HFFc6 (cell line): ENCODE data around the gene SLC13A4. TPM values are rescaled to one million over a fixed set of nuclear protein-coding genes. Genes with fewer than 3 reads are reported as not detected.

ENCODE experiments used
- DNase-seq: peaks from one replicate; pipeline ENCODE4 v3.0.0-alpha.2; 2018
- H3K27ac Mint-ChIP-seq: 2 replicates; pipeline ENCODE4 v1.8.0; 2020; ENCODE audit warnings: mild to moderate bottlenecking, mixed read lengths
- H3K27me3 Mint-ChIP-seq: 2 replicates; pipeline ENCODE4 v1.8.0; 2021; ENCODE audit warnings: mild to moderate bottlenecking, moderate library complexity, mixed read lengths; ENCODE audit not compliant: insufficient read depth
- H3K36me3 Mint-ChIP-seq: 2 replicates; pipeline ENCODE4 v1.8.0; 2021; ENCODE audit warnings: low read depth, mixed read lengths
- H3K4me1 Mint-ChIP-seq: 2 replicates; pipeline ENCODE4 v1.8.0; 2020; ENCODE audit warnings: low read depth, mixed read lengths
- H3K4me3 Mint-ChIP-seq: 2 replicates; pipeline ENCODE4 v1.8.0; 2020; ENCODE audit warnings: mild to moderate bottlenecking, moderate library complexity, mixed read lengths
- H3K9me3 Mint-ChIP-seq: 2 replicates; pipeline ENCODE4 v1.8.0; 2020; ENCODE audit warnings: mild to moderate bottlenecking, mixed read lengths
- CTCF ChIP-seq: fragments of 200-600 bp; sonication (generic); IDR thresholded peaks from 2 replicates; pipeline ENCODE4 v1.5.0; 2021; ENCODE audit warnings: antibody characterized with exemption, mild to moderate bottlenecking
- total RNA-seq, 6 experiments: library from RNA; stranded (reverse); fragmentation: NEBNext Ultra II Directional; extraction: Animal tissue kit (Norgen Biotek cat#: 25700); gene quantifications; 2 replicates in 1 of 6; 3 replicates in 5 of 6; pipeline ENCODE4 v1.2.3, GENCODE V29; 2021

SLC13A4 gene
- total RNA-seq, 6 experiments from 2014 or later, result 0.24 to 1.2 (median 0.68) TPM; not detected in 1

GRCh38 chr7:135772639-135773222 is 44.7 kb upstream of the SLC13A4 start:
- TF ChIP-seq CTCF, result no peak
- Mint-ChIP-seq H3K4me1 (peaks cover 32% of the 10 kb centered on the region), H3K9me3 (peaks cover 3% of the 10 kb centered on the region; the same call in 1 of the 2 replicates), H3K36me3 (0 out of 2 replicates have a peak, but pooled peaks cover 1% of the 10 kb centered on the region), H3K27me3 (no peaks in the 10 kb centered on the region), H3K27ac (no peak overlapping the region; the same call in 1 of the 2 replicates), H3K4me3 (no peak overlapping the region)
- no peak for DNase-seq

- TF ChIP-seq CTCF, result no peak
- H3K27me3 Mint-ChIP-seq, result no peaks in the 10 kb centered on the region
- no peak overlapping the region; the same call in 1 of the 2 replicates for H3K27ac Mint-ChIP-seq
- no peak overlapping the region for H3K4me3 Mint-ChIP-seq
- peaks cover 32% of the 10 kb centered on the region for H3K4me1 Mint-ChIP-seq
- H3K9me3 Mint-ChIP-seq, result no peaks in the 10 kb centered on the region
- H3K36me3 Mint-ChIP-seq, result no peaks in the 10 kb centered on the region
- DNase-seq, result peak; percentile 46
Measured at GRCh38 chr7:135771961-135772638, 44.1 kb upstream of the SLC13A4 start.

GRCh38 chr7:135771051-135771450 is 43.1 kb upstream of the SLC13A4 start:
- Mint-ChIP-seq H3K4me3 (no peak overlapping the region), H3K36me3 (no peaks in the 10 kb centered on the region), H3K4me1 (peaks cover 32% of the 10 kb centered on the region), H3K9me3 (no peaks in the 10 kb centered on the region), H3K27ac (no peak overlapping the region), H3K27me3 (no peaks in the 10 kb centered on the region; the same call in 1 of the 2 replicates)
- no peak for DNase-seq
- no peak for TF ChIP-seq CTCF

- peaks cover 32% of the 10 kb centered on the region for H3K4me1 Mint-ChIP-seq
- H3K27me3 Mint-ChIP-seq, result no peaks in the 10 kb centered on the region; the same call in 1 of the 2 replicates
- TF ChIP-seq CTCF, result no peak
- DNase-seq, result no peak
- no peaks in the 10 kb centered on the region for H3K9me3 Mint-ChIP-seq
- H3K36me3 Mint-ChIP-seq, result no peaks in the 10 kb centered on the region
- H3K4me3 Mint-ChIP-seq, result no peak overlapping the region
- no peak overlapping the region for H3K27ac Mint-ChIP-seq
Measured at GRCh38 chr7:135770139-135770710, 42.2 kb upstream of the SLC13A4 start.

- no peaks in the 10 kb centered on the region; the same call in none of the 2 replicates for H3K27me3 Mint-ChIP-seq
- peaks cover 26% of the 10 kb centered on the region for H3K4me1 Mint-ChIP-seq
- no peaks in the 10 kb centered on the region for H3K9me3 Mint-ChIP-seq
- TF ChIP-seq CTCF, result no peak
- no peak overlapping the region for H3K27ac Mint-ChIP-seq
- DNase-seq, result no peak
- H3K4me3 Mint-ChIP-seq, result no peak overlapping the region
- H3K36me3 Mint-ChIP-seq, result no peaks in the 10 kb centered on the region
Measured at GRCh38 chr7:135769005-135769802, 41.2 kb upstream of the SLC13A4 start.
